NCI-H146 (cell line): ENCODE data around the gene SYNPO2.
"Not testable (repeated sequence)": the region's sequence is repeated elsewhere in the genome, so short reads cannot be mapped to it uniquely, and the experiment has no call there.

ENCODE experiments used
- DNase-seq: peaks from one replicate; lab custom pipeline; 2025; lab: John Stamatoyannopoulos, UW

Gene SYNPO2

GRCh38 chr4:118878507-118878906 is 10.1 kb upstream of the SYNPO2 start:
- DNase-seq, result not testable (repeated sequence)

DNA sequence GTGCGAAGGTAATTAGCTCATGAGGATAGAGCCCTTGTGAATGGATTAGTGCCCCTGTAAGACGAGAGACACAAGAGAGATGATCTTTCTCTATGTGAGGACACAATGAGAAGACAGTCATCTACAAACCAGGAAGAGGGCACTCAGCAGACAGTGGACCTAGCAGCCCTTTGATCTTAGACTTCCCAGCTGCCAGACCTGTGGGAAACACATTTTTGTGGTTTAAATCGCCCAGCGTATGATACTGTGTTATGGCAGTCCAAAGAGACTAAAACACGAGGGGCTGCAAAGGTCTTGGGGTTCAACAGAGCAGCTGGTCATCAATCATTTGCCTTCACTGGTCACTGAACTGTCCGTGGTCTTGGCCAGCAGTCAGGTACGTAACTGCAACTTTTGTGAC is 9.2 kb upstream of the SYNPO2 start:
- DNase-seq, result no peak

DNA sequence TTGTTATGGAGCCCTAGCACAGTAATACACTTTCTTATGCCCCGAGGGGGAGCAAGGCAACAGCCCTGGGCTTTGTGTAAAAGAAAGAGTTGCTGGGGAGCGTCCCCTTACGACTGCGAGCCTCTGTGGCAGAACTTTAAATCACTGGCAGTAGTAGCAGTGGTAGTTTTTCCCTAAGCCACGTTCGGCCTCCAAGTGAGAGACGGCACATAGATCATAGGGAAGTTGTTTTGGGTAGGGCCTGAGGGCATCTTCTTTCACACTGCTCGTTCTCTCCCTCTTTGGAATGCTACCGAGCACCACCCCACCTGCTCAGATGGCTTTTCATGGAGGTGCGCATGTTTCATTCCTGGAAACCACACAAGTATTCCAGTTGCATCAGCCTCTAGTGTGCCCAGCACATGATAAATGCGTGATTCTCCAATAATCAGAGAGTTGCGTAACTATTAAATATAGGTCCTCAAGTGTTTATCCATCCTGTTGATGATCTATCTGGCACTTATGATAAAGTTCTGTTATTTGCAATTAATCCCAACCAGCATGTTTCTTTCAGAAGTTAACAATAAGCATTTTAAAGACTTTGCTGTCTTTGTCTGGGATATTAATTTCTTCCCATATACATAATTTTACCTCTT is 7.0 kb upstream of the SYNPO2 start:
- no peak for DNase-seq

DNA sequence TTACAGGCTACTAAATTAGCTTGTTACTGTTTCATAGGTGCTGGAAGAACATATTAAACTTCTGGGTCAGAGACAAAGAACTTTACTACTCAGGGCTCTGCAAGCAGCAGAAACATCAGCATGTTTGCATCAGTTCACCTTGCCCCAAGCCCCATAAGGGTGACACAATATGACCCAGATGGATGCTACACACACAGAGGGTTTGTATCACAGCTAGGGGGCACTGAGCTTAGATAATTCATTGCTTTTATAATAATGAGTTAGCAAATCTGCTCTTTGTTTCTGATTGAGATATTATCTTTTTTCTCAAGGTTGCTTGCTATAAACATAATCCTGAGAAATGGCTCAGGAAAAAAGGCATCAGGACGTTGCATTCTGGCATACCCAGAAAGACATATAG is 4.8 kb upstream of the SYNPO2 start:
- DNase-seq, result no peak

DNA sequence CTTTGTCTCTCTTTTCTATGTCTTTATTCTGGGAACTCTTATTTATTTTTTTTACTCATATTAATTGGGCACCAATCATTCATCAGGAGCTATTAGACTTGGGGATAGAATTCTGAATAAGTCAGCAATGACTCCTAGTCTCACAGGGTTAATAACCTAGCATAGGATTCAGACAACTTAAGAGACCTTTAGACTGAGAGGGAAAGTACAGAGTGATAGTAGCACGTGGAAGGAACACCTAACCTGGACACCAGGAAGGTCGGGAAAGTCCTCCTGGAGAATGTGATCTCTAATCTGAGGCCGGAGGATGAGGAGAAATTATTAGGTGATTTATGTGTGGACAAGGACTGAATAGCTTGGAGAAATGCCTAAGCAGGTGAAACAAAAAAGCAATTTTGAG is 3.9 kb upstream of the SYNPO2 start:
- DNase-seq, result no peak

DNA sequence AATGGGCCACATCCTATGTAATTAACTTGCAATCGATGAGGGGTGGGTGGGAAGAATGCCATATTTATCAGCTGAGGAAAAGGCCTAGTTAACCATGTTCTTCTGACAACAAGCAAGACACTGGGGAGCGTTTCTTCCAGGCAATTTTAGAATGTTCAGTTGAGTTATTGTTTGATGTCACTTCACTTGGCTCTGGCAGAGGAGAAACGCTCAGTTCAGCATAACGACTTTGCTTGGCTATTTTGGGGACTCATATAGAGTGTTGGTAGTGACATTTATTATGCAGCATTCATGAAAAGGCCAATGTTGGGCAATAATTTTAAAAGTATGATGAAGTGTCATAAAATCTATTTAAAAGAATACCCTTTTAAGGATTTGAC is 648 bp downstream of the SYNPO2 start:
- no peak for DNase-seq

GRCh38 chr4:118894034-118894433 is 5.4 kb downstream of the SYNPO2 start:
- no peak for DNase-seq

GRCh38 chr4:118898221-118898620 is 9.6 kb downstream of the SYNPO2 start:
- DNase-seq, result no peak

GRCh38 chr4:118898684-118899138 is 10.1 kb downstream of the SYNPO2 start:
- DNase-seq, result no peak

DNA sequence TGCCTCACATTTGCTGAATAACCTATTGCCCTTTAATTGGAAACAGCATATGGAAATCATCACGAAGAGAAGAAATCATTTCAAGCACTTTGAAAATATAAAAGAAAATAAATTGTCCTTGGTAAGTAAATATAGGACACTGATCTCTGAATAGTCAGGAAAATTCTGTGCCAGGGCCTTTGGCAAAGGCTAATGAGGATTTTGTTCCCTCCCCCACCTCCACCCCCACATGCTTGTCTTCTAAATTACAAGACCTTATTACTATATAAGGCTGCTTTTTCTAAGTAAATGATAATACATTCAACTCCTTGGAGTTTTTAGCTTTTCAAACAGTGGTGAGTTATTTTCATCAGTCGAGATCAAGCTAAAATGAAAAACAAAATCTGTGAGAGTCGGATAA is 15.8 kb downstream of the SYNPO2 start:
- DNase-seq, result no peak

- DNase-seq, result no peak
Observed at GRCh38 chr4:118904935-118905334, 16.3 kb downstream of the SYNPO2 start.

DNA sequence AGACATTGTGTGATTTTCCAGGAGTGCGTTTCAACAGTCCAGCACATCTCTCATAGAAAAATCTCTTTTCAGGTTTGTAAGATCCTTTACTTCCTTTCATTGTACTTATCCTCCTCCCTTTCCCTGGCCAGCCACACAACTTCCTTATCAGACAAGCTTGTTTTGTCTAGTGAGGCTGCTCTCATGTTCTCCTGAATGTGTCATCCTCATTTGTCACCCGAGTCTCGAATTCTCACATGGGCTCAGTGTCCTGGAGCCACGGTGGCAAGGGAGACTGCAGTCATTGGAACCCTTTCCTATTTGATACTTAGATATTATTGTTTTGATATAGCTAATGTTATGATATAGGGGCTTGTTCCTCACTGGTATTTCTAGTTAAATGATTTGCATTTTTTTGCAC is 16.9 kb downstream of the SYNPO2 start:
- DNase-seq, result no peak

GRCh38 chr4:118909173-118909956 is 20.7 kb downstream of the SYNPO2 start:
- DNase-seq, result no peak

DNA sequence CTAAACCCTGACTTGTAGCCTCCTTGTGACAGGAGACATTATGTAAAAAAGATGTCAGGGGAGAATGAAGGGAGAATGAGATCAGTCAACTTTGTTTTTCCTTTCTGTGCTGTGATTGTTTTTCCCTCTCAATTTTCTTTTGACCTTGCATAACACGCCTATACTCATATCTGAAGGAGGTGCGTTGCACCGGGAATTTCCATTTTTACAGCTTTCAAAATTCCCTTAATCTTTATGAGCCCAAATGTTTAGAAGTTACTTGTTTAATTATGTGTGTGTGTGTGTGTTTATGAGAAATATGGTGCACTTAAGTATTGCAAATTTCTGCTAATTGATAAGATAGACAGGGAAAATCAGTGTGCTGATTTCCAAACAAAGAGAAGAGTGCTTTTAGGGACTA is 21.6 kb downstream of the SYNPO2 start:
- DNase-seq, result no peak

DNA sequence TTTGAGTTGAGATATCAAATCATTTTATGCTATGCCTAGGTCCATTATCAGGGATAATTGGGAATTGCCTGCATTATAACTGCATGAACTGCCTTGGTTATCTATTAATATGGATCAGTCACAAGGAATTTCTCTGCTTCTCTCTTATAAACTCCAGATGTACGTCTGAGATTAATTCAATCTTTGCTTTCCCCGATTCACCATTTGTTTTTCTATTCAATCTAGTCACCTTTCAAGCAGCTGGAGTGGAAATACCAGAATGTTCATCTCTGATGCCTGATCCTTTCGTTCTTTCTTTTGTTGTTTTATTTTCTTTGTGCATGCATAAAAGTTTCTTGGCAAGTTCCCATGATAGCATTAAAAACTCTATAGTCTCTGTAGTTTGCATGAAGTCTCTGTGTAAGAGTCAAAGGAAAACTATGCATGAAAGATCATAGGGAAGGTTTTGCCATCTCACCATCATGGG is 22.6 kb downstream of the SYNPO2 start:
- DNase-seq, result no peak

- no peak for DNase-seq
Observed at GRCh38 chr4:118915468-118915867, 26.8 kb downstream of the SYNPO2 start.

- no peak for DNase-seq
Observed at GRCh38 chr4:118916691-118917289, 28.1 kb downstream of the SYNPO2 start.

- no peak for DNase-seq
Observed at GRCh38 chr4:118917582-118917981, 28.9 kb downstream of the SYNPO2 start.

DNA sequence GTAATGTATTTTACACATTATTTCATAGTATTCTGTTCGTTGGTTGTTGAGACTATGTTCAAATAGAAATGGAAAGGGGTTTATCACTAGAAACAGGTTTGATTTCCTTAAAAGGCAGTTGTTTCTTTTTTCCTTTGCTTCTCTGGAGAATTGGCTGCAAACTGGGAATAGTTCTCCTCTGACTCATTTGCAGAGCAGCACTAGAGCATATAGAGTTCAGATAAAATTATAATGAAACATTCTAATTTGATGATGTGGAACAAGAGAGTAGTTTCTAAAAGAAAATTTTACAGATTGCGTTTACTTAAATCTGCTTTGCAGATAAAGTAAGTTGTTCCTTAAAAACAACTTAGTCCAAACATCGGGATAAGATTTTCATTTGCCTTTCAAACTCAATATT is 29.7 kb downstream of the SYNPO2 start:
- DNase-seq, result no peak

- no peak for DNase-seq
Observed at GRCh38 chr4:118920247-118920646, 31.6 kb downstream of the SYNPO2 start.

GRCh38 chr4:118921786-118922185 is 33.1 kb downstream of the SYNPO2 start:
- DNase-seq, result no peak

DNA sequence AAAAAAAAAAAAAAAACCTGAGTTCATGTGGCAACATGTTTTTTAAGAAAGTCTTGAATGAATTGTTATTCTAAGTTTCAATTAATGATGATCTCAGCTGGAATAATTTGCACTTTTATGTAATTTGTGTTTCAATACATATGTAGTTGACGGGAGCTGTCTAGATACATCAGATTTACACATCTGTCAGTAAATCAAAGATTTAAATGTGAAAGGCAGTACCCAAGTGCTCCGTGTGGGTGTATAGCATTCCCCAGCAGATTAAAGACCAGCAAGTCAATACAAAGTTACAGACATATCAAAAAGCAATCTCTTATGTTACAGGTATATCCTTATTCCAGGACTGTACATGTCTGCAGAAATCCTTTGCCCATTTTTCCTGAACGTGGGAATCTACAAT is 35.2 kb downstream of the SYNPO2 start:
- DNase-seq, result no peak

DNA sequence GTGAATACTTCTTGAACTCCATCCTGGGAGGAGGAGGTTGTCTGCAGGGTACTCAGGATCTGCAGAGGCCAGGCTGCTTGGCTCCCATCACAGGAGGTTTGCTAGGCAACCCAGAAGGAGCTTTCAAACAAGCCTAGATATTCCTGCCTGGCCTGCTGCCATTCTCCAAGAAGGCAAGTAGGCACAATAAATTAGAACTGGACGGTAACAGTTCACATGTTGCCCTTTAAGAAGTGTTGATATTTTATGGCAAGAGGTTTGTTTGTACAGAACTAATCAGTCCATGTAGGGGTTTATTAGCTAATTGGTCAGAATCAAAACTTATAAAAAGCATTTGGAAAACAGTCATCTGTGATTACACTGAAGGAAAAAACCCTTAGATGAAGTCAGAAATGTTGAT is 39.3 kb downstream of the SYNPO2 start:
- no peak for DNase-seq
